HK-2 (cell line): ENCODE measurements around the gene TNFSF15.

Source experiments
- DNase-seq: peaks from one replicate; pipeline ENCODE4 v3.0.0-alpha.2; 2018; ENCODE audit not compliant: unreplicated experiment

TNFSF15 gene

DNA sequence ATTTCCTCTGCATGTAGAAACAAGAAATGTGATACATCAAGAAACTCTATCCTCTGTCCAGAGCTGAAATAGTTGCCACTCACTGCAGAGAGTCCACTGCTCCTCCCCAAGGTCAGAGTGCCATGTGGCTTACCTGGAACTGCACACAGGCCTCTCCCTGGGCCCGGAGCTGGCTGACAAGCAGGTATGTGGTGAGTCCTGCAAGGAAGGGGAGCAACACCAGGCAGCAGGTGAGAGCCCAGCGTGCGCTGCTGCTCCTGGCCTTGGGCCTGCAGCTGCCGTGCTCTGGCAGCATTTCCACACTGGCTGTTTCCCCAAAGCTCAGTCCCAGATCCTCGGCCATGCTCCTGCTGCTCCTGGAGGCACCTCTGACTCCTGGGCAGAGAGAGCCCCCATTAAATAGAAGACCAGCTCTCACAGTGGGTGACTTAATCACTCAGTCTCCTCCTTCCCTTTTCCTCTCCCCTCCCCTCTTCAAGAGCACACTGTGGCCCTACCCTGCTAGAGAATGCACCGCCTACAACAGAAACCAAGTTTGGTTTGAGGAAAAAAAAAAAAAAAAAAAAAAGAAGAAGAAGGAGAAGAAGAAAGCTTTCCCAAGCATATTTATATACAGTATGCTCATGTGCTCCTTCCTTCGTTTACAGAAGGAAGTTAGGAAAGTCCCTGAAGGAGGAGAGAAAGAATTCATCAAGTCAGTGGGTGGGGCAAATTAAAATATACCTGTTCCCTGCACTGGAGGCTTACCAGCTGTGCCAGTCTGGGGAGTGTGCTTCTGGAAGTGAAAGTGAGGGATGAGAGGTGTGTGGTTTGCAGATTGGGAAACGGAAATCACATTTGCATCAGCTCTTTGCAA is at the start of gene TNFSF15:
Gene TNFSF15, minus strand, starts transcription at position 370 of the 856 bp plus-strand sequence. Its CDS starts 27 bp downstream, at position 343.
- no peak for DNase-seq

- no peak for DNase-seq
These were observed 49.6 kb upstream of the TNFSF15 start for GRCh38 chr9:114855488-114855887.

DNA sequence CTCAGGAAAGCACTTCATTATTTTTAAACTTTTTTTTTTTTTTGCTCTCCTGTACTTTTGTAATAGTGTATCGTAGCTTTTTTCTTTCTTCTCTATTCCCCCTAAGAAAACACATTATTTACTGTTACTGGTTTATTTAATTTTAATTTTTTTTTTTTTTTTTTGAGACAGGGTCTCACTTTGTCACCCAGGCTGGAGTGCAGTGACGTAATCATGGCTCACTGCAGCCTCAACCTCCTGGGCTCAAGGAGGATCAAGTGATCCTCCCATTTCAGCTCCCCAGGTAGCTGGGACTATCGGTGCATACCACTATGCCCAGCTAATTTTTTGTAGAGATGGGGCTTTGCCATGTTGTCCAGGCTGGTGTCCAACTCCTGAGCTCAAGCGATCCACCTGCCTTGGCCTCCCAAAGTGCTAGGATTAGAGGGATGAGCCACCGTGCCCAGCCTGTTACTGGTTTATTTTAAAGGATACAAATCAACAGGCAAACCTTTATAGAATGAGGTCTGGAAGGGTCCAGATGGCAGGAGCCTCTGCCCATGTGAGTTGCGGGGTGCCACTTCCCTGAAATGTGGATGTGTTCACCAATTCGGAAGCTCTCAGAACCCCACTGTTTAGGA is 49.0 kb upstream of the TNFSF15 start:
- no peak for DNase-seq

- no peak for DNase-seq
These were observed 47.4 kb upstream of the TNFSF15 start for GRCh38 chr9:114853071-114853855.

DNA sequence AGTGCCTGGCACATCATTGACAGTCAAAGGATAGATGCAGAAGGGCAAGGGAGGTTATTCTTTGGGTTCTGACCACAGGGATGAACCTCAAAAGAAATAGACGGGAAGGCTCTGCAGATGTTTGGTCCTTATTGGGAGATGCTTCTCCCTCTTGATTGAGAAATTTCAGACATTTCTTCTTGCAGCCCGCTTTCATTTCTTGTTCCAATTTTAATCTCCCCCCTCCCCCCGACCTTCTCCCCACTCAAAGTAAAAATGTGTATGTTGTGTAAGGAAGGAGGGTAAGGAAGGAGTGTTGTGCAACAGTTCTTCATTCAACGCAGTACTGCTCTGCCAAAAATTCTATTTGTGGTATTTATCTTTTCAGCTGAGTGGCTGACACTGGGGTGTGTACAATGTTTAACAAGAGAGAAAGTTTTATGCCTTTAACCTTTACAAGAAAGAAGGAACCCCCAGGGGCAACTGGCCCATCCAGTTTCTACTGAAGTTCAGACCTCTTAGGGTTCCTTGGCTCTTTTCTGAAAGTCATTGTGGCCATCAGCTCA is 46.3 kb upstream of the TNFSF15 start:
- no peak for DNase-seq

DNA sequence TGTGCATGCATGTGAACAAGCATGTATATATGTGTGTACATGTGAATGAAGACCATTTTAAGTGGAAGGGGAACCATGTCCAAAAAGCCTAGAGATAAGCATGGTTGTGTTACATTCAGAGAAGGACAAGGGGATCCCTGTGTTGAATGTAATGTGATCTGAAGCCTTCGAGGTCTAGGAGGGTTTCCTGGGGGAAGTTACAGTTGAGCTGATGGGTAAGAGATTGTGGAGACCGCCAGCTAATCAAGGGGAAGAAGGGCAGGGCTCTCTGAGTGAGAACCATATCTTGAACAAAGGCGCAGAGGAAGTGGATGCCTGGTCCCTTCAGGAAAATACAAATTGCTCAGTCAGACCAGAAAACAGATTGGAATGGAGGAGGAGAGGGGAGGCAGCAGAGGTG is 45.5 kb upstream of the TNFSF15 start:
- DNase-seq, result no peak

GRCh38 chr9:114850871-114851270 is 45.0 kb upstream of the TNFSF15 start:
- no peak for DNase-seq

GRCh38 chr9:114849450-114849849 is 43.6 kb upstream of the TNFSF15 start:
- no peak for DNase-seq

DNA sequence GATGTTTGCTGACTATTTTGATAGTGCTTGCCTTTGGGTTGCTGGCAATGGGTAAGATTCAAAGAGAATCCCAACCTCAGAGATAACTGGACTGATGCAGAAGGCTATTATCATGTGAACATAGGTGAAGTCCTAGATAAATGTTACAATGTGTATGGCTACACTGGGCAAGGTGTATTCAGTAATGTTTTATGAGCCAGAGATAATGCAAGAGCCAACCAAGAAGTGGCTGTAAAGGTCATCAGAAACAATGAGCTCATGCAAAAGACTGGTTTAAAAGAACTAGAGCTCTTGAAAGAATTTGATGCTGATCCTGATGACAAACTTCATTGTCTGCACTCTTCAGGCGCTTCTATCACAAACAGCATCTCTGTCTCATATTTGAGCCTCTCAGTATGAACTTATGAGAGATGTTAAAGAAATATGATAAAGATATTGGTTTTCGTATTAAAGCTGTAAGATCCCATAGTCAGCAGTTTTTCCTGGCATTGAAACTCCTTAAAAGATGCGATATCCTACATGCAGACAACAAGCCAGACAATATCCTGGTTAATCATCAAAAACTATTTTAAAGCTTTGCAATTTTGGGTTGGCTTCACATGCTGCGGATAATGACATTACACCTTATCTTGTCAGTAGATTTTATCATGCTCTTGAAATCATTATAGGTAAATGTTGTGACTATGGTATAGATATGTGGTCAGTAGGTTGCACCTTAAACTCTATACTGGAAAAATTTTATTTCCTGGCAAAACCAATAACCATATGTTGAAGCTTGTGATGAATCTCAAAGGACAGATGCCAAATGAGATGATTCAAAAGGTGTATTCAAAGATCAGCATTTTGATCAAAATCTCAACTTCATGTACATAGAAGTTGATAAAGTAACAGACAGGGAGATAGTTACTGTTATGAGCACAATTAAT is 41.9 kb upstream of the TNFSF15 start:
- no peak for DNase-seq

DNA sequence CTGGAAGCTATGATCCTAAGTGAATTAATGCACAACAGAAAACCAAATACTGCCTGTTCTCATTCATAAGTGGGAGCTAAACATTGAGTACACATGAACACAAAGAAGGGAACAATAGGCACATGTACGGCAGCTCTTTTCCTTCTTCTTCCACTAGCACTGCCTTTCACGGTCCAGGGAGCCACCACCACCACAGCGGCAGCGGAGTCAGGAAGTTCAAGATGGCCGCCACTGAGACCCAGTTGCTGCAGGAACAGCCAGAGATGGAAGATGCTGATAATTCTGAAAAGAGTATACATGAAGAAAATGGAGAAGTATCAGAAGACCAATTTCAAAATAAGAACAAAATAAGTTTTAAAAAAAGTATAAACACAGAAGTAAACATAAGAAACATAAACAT is 39.5 kb upstream of the TNFSF15 start:
- no peak for DNase-seq

DNA sequence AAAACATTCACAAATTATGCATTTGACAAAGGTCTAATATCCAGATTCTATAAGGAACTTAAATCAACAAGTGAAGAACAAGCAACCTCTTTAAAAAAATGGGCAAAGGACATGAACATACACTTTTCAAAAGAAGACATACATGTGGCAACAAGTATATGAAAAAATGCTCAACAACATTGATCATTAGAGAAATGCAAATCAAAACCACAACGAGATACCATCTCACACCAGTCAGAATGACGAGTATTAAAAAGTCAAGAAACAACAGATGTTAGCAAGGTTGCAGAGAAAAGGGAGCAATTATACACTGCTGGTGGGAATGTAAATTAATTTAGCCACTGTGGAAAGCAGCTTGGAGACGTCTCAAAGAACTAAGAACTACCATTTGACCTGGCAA is 38.9 kb upstream of the TNFSF15 start:
- no peak for DNase-seq

GRCh38 chr9:114837923-114838322 is 32.1 kb upstream of the TNFSF15 start:
- no peak for DNase-seq

- DNase-seq, result no peak
These were observed 30.9 kb upstream of the TNFSF15 start for GRCh38 chr9:114836769-114837168.

GRCh38 chr9:114834386-114834785 is 28.5 kb upstream of the TNFSF15 start:
- no peak for DNase-seq

GRCh38 chr9:114830546-114830945 is 24.7 kb upstream of the TNFSF15 start:
- DNase-seq, result no peak

- DNase-seq, result no peak
These were observed 24.0 kb upstream of the TNFSF15 start for GRCh38 chr9:114829574-114830440.

DNA sequence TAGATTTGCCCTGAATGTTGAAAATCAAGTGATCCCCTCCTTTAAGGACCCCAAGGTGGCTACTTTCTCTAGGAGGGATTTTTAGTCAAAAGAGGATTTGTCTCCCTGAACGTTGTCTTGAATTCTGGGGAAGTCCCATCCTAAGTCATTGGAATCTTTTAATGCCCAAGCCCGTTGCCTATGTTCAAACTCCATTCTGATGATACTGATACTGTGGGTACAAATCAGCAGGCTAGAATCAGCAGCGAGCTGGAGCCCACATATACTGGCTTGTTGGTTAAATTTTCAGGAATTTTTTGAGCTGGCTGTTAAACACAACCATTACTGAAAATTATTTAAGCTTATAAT is 22.4 kb upstream of the TNFSF15 start:
- no peak for DNase-seq

GRCh38 chr9:114827641-114828302 is 21.9 kb upstream of the TNFSF15 start:
- DNase-seq, result no peak

DNA sequence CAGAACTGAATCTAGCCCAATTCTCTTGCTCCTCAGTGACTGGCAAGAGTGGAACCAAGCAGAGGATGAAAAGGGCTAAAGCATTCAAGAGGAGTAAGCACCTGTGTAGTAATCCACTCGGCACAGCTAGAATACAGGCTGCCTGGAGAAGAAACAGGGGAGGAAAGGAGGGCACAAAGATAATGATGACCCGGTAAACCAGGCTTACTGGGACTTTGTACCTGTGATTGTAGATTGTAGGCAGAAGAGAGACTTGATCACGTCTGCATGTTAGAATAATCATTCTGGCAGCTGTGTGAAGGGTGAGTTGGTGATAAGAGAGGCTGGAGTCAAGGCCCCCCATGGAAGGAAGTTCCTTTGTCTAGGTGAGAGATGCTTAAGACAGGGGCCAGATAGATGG is 20.6 kb upstream of the TNFSF15 start:
- DNase-seq, result no peak
